Measurements from ENCODE around the gene RFX1.
A peak's percentile ranks its signal among the peaks of the same experiment; 100 is the strongest.

The RFX1 gene

GRCh38 chr19:13961826-13962698, 44.1 kb downstream of the RFX1 start:
- DNase-seq (ENCODE audit: low read depth in 2 of 2), result no peak

GRCh38 chr19:13960863-13961784, 45.0 kb downstream of the RFX1 start:
- DNase-seq (ENCODE audit: low read depth in 2 of 2), result no peak

- DNase-seq (ENCODE audit: low read depth in 2 of 2), result no peak
Measured at GRCh38 chr19:13959962-13960862, 45.9 kb downstream of the RFX1 start.

DNA sequence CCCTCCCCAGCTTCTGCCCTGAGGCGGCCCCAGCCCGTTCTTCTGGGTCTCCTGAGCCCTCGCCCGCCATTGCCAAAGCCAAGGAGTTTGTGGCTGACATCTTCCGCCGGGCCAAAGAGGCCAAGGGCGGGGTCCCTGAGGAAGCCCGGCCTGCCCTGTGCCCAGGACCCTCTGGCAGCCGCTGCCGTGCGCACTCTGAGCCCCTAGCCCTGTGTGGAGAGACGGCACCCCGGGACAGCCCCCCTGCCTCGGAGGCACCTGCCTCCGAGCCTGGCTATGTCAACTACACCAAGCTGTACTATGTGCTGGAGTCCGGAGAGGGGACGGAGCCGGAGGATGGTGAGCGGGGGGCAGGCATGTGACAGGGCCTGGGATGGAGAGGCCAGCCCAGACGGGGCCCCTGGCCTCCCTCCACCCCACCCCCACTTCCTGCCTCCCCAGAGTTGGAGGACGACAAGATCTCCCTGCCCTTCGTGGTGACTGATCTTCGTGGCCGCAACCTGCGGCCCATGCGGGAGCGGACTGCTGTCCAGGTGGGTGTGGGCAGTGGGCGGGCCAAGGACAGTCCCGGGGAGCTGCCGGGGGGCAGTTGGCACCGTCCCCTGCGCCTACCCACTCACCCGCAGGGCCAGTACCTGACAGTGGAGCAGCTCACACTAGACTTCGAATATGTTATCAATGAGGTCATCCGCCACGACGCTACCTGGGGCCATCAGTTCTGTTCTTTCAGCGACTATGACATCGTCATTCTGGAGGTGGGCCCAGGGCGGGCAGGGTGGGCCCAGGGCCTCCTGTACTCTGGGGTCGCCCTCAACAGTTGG, 46.8 kb downstream of the RFX1 start:
- DNase-seq (ENCODE audit: low read depth in 2 of 2), result no peak

DNA sequence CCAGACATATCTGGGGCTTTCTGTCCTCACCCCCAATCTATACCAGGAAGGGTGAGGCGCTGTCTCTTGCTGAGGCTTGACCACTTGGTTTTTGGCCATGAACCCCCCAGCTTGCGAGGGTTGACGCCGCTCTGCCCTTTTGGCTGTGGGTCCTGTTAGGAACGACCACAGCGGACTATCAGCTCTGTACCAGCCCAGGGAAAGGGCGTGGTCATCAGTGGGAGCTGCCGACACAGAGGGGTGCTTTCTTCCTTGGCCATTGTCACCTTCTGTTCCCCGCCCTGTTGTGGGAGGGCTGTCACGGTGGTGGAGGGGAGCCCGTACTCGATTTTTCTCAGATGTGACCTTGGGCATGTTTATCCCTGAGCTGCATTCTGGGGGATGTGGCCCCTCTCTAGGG, 48.1 kb downstream of the RFX1 start:
- DNase-seq (ENCODE audit: low read depth in 2 of 2), result no peak

DNA sequence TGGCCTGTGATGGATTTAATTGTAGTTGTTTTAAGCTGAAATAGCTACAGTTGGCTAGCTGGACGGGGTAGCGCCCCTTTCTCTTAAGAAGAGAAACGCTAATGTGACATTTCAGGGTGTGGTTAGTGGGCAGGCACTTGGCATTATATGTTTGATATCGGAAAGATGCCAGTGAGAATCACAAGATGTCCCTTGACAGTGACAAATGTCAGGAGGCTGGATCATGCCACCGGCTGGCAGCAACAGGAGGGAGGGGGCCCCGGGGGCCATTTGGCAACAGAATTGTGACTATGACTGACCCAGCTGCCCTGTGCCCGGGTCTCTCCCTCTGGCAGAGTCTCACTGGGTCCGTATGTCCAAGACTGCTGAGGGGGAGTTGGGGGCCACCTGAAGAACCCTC, 49.1 kb downstream of the RFX1 start:
- no peak for DNase-seq (ENCODE audit: low read depth in 2 of 2)

DNA sequence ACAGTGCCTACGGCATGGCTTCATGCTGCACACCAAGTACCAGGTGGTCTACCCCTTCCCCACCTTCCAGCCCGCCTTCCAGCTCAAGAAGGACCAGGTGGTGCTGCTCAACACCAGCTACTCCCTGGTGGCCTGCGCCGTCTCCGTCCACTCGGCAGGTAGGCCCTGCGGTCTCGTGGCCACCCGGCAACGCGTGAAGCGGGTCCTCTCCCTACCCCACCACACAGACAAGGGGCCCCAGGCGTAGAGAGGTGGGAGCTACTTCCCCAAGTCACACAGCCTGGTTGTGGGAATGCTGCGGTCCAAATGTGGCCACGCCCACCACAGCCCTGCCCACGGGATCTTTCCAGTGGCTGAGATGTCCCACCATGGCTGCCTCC, 49.8 kb downstream of the RFX1 start:
- no peak for DNase-seq (ENCODE audit: low read depth in 2 of 2)

- DNase-seq (ENCODE audit: low read depth in 2 of 2), result no peak
Measured at GRCh38 chr19:13955662-13956364, 50.3 kb downstream of the RFX1 start.

- DNase-seq (ENCODE audit: low read depth in 2 of 2), result no peak
Measured at GRCh38 chr19:13954185-13954584, 51.9 kb downstream of the RFX1 start.

- no peak for DNase-seq (ENCODE audit: low read depth in 2 of 2)
Measured at GRCh38 chr19:13952931-13953531, 53.1 kb downstream of the RFX1 start.

GRCh38 chr19:13952154-13952930, 53.8 kb downstream of the RFX1 start, which contains the start of gene DCAF15:
DCAF15 (plus strand) TSS chr19:13952509; CDS start chr19:13952513, 4 bp downstream.
- peak; percentile 96 to 98 for DNase-seq (ENCODE audit: low read depth in 2 of 2)

DNA sequence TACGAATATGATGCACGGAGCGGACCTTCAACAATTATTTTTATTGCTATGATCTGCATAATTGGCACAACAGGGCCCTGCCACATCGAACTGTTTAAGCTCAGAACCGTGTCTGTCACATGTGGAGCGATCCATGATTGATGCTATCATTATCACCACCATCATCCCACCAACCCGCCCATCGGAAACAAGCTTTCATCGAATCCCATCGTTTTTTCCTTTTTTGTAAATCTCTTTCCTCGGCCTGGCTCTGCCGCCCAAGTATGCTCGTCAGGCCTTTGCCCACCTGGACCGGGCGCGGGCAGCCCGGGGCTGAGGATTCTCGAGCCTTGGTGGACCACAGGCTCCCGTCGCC, 54.3 kb downstream of the RFX1 start:
- no peak for DNase-seq (ENCODE audit: low read depth in 2 of 2)

DNA sequence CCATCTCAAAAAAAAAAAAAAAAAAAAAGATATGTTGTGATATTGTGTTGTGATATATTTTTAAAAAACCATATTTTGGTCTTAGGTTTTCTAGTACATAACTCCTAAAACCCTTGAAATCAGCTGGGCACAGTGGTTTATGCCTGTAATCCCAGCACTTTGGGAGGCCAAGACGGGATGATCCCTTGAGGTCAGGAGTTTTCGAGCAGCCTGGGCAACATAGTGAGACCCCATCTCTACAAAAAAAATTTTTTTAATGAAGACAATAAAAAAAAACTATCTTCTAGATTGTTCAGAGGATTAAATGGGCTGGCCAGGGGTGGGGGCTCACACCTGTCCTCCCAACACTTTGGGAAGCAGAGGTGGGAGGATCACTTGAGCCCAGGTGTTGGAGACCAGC, 55.1 kb downstream of the RFX1 start:
- DNase-seq (ENCODE audit: low read depth in 2 of 2), result no peak

DNA sequence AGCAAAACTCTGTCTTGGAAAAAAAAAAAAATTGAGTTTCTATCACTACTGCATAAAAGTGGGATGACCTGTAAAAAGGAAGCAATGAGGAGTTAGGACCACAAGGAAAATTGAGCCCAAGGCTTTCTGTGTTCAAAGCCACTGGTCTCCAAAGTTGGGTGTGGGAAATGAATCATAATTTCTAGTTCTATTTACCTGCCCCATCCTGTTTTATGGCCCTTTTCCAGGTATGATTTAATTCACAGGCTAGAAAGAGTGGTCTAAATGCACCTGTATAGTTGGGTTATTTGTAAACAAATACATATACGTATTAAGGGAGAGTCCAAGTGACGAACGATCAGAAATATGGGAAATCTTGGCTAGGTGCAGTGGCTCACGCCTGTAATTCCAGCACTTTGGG, 59.7 kb downstream of the RFX1 start:
- DNase-seq (ENCODE audit: low read depth in 2 of 2), result no peak

- no peak for DNase-seq (ENCODE audit: low read depth in 2 of 2)
Measured at GRCh38 chr19:13942023-13942684, 64.0 kb downstream of the RFX1 start.

- DNase-seq (ENCODE audit: low read depth in 2 of 2), result no peak
Measured at GRCh38 chr19:13938301-13939064, 67.6 kb downstream of the RFX1 start, which contains the start of gene PODNL1. PODNL1 (minus strand) TSS chr19:13938417; CDS start chr19:13938181, 236 bp downstream.

DNA sequence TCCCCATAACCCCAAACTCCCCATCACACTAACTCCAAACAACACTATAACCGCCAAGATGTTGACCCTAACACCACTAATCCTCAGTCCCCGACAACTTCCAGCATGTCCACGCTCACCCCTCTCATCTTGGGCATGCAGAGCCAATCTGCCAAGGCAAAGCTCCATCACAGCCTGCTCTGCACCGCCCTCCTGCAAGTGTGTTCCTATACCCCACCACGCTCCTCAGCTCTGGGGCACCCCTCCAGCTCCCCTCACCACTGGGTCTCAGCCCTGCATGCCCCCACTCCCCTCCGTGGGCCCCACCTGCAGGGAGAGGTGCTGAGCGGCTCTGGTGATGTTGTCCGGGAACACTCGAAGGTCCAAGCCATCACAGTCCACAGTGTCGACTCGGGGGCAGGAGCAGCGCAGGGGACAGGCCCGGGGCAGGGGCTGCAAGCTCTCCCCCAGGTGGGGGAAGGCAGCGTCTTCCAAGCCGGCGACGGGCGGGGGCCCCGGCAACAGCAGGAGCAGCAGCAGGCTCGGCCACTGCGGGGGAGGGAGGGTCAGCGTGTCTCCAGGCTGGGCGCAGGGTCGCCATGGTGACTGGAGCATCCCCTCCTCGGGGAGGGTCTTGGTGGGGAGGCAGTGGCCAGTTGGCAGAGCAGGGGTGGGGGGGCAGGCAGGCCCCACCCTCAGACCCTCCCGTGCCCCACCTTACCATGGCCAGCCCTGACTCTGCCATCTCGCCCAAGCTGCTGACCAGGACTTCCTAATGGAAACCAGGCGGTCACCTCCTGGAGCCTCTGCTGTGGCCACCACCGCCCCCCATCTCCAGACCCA, 68.4 kb downstream of the RFX1 start:
- DNase-seq (ENCODE audit: low read depth in 2 of 2), result no peak
